ENCODE results near the gene ART3. TPM values are rescaled to one million over a fixed set of nuclear protein-coding genes. Genes with fewer than 3 reads are reported as not detected.

Gene ART3
- total RNA-seq, 1 experiment from 2014 or later, result 0.59 TPM

DNA sequence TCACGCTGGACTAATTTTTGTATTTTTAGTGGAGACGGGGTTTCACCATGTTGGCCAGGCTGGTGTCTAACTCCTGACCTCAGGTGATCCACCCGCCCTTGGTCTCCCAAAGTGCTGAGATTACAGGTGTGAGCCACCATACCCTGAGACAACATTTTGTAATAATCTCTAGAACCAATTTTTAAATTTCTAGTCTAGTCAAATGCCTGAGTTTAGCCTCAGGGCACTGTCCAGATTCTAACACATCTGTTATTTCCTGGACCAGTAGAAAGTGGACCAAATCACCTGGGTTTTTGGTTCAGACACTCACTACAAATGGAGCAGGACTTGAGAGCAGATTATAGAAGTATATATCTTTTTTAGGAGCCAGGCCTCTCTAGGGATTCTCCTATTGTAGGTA, 21.6 kb downstream of the ART3 start:
- DNase-seq (ENCODE audit: low spot score), result no peak
- Mint-ChIP-seq H3K27ac (no peak overlapping the region), H3K4me1 (peaks cover 12% of the 10 kb centered on the region), H3K27me3 (ENCODE audit: low read depth) (no peaks in the 10 kb centered on the region), H3K9me3 (peaks cover 5% of the 10 kb centered on the region), H3K36me3 (0 out of 2 replicates have a peak, but pooled peaks cover 2% of the 10 kb centered on the region), H3K4me3 (no peak overlapping the region)
- ChIA-PET POLR2A (interaction anchor here (0.7 kb wide), 1 partner anchor 348 kb away, joined by 3 read pairs; no protein-coding TSS in a partner anchor), CTCF (interaction anchor here (0.7 to 2.5 kb wide), 3 partner anchors 9 to 100 kb away, joined by 3 to 14 read pairs (median 4); no protein-coding TSS in a partner anchor)
- TF ChIP-seq CBFB (CRISPR knock-in tag; IDR thresholded peaks at IDR 0.05; ENCODE audit: low read depth), result no peak
- TF ChIP-seq, protein P1, sequence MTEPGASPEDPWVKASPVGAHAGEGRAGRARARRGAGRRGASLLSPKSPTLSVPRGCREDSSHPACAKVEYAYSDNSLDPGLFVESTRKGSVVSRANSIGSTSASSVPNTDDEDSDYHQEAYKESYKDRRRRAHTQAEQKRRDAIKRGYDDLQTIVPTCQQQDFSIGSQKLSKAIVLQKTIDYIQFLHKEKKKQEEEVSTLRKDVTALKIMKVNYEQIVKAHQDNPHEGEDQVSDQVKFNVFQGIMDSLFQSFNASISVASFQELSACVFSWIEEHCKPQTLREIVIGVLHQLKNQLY (CRISPR knock-in tag; IDR thresholded peaks at IDR 0.05), result no peak
- TF ChIP-seq ZNF317 (CRISPR knock-in tag; IDR thresholded peaks at IDR 0.05; ENCODE audit: borderline replicate concordance, low read depth), result no peak
- no peak for TF ChIP-seq NFYB (CRISPR knock-in tag; conservative IDR thresholded peaks at IDR 0.05; ENCODE audit: low read depth)
- TF ChIP-seq ZNF396 (CRISPR knock-in tag; IDR thresholded peaks at IDR 0.05; ENCODE audit: borderline replicate concordance), result no peak
- TF ChIP-seq, protein P2, sequence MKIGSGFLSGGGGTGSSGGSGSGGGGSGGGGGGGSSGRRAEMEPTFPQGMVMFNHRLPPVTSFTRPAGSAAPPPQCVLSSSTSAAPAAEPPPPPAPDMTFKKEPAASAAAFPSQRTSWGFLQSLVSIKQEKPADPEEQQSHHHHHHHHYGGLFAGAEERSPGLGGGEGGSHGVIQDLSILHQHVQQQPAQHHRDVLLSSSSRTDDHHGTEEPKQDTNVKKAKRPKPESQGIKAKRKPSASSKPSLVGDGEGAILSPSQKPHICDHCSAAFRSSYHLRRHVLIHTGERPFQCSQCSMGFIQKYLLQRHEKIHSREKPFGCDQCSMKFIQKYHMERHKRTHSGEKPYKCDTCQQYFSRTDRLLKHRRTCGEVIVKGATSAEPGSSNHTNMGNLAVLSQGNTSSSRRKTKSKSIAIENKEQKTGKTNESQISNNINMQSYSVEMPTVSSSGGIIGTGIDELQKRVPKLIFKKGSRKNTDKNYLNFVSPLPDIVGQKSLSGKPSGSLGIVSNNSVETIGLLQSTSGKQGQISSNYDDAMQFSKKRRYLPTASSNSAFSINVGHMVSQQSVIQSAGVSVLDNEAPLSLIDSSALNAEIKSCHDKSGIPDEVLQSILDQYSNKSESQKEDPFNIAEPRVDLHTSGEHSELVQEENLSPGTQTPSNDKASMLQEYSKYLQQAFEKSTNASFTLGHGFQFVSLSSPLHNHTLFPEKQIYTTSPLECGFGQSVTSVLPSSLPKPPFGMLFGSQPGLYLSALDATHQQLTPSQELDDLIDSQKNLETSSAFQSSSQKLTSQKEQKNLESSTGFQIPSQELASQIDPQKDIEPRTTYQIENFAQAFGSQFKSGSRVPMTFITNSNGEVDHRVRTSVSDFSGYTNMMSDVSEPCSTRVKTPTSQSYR (CRISPR knock-in tag; IDR thresholded peaks at IDR 0.05), result no peak
- TF ChIP-seq CREM (CRISPR knock-in tag; IDR thresholded peaks at IDR 0.05), result no peak
- TF ChIP-seq, protein P3, sequence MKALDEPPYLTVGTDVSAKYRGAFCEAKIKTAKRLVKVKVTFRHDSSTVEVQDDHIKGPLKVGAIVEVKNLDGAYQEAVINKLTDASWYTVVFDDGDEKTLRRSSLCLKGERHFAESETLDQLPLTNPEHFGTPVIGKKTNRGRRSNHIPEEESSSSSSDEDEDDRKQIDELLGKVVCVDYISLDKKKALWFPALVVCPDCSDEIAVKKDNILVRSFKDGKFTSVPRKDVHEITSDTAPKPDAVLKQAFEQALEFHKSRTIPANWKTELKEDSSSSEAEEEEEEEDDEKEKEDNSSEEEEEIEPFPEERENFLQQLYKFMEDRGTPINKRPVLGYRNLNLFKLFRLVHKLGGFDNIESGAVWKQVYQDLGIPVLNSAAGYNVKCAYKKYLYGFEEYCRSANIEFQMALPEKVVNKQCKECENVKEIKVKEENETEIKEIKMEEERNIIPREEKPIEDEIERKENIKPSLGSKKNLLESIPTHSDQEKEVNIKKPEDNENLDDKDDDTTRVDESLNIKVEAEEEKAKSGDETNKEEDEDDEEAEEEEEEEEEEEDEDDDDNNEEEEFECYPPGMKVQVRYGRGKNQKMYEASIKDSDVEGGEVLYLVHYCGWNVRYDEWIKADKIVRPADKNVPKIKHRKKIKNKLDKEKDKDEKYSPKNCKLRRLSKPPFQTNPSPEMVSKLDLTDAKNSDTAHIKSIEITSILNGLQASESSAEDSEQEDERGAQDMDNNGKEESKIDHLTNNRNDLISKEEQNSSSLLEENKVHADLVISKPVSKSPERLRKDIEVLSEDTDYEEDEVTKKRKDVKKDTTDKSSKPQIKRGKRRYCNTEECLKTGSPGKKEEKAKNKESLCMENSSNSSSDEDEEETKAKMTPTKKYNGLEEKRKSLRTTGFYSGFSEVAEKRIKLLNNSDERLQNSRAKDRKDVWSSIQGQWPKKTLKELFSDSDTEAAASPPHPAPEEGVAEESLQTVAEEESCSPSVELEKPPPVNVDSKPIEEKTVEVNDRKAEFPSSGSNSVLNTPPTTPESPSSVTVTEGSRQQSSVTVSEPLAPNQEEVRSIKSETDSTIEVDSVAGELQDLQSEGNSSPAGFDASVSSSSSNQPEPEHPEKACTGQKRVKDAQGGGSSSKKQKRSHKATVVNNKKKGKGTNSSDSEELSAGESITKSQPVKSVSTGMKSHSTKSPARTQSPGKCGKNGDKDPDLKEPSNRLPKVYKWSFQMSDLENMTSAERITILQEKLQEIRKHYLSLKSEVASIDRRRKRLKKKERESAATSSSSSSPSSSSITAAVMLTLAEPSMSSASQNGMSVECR (CRISPR knock-in tag; IDR thresholded peaks at IDR 0.05; ENCODE audit: borderline replicate concordance), result no peak
- no peak for TF ChIP-seq ZNF671 (CRISPR knock-in tag; IDR thresholded peaks at IDR 0.05)
- no peak for ATAC-seq

DNA sequence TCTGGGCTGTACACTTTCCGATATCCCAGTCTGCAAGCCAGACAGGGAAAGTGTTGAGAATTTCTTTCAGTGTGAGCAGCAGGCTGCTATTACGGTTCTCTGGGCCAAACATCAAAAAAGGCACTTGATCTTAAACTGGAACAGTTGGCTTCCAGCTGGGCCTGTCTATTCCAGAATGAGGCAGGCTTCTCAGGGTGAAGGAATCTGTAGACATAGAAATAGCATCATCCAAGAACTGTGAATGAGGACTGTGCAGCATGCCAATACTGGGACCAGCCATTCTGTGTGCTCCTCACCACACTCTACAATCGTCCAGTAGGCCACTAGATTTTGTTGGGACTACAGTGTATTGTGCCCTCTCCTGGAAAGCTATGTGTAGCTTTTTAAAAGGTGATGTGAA, 31.1 kb downstream of the ART3 start:
- peaks cover 32% of the 10 kb centered on the region for H3K27me3 Mint-ChIP-seq (ENCODE audit: low read depth)
- no peak overlapping the region for H3K27ac Mint-ChIP-seq
- POLR2A ChIA-PET, result no interaction called here
- no peaks in the 10 kb centered on the region for H3K4me1 Mint-ChIP-seq
- H3K9me3 Mint-ChIP-seq, result no peaks in the 10 kb centered on the region
- H3K36me3 Mint-ChIP-seq, result no peaks in the 10 kb centered on the region
- no peak for DNase-seq (ENCODE audit: low spot score)
- no peak for ATAC-seq
- CTCF ChIA-PET, result interaction anchor here (1.3 to 2.1 kb wide), 2 partner anchors 19 to 110 kb away, joined by 7 to 10 read pairs; no protein-coding TSS in a partner anchor
- no peak overlapping the region for H3K4me3 Mint-ChIP-seq
- TF ChIP-seq NFE2L1 (CRISPR knock-in tag; IDR thresholded peaks at IDR 0.05) (no peak), NR3C1 (CRISPR knock-in tag; conservative IDR thresholded peaks at IDR 0.05; ENCODE audit: low read depth) (no peak), KAT7 (CRISPR knock-in tag; IDR thresholded peaks at IDR 0.05; ENCODE audit: borderline replicate concordance) (no peak), RELA (CRISPR knock-in tag; IDR thresholded peaks at IDR 0.05; ENCODE audit: borderline replicate concordance) (no peak), JUN (CRISPR knock-in tag; IDR thresholded peaks at IDR 0.05) (no peak), ZNF121 (CRISPR knock-in tag; IDR thresholded peaks at IDR 0.05) (no peak), TP53 (CRISPR knock-in tag; IDR thresholded peaks at IDR 0.05) (no peak), SOX15 (CRISPR knock-in tag; IDR thresholded peaks at IDR 0.05) (no peak), GRHL2 (CRISPR knock-in tag; IDR thresholded peaks at IDR 0.05; ENCODE audit: insufficient replicate concordance, severe bottlenecking) (no peak)
- TF ChIP-seq, protein P4, sequence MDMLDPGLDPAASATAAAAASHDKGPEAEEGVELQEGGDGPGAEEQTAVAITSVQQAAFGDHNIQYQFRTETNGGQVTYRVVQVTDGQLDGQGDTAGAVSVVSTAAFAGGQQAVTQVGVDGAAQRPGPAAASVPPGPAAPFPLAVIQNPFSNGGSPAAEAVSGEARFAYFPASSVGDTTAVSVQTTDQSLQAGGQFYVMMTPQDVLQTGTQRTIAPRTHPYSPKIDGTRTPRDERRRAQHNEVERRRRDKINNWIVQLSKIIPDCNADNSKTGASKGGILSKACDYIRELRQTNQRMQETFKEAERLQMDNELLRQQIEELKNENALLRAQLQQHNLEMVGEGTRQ (CRISPR knock-in tag; IDR thresholded peaks at IDR 0.05), result no peak
- TF ChIP-seq, protein P5, sequence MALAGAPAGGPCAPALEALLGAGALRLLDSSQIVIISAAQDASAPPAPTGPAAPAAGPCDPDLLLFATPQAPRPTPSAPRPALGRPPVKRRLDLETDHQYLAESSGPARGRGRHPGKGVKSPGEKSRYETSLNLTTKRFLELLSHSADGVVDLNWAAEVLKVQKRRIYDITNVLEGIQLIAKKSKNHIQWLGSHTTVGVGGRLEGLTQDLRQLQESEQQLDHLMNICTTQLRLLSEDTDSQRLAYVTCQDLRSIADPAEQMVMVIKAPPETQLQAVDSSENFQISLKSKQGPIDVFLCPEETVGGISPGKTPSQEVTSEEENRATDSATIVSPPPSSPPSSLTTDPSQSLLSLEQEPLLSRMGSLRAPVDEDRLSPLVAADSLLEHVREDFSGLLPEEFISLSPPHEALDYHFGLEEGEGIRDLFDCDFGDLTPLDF (CRISPR knock-in tag; IDR thresholded peaks at IDR 0.05), result no peak
- TF ChIP-seq, protein P6, sequence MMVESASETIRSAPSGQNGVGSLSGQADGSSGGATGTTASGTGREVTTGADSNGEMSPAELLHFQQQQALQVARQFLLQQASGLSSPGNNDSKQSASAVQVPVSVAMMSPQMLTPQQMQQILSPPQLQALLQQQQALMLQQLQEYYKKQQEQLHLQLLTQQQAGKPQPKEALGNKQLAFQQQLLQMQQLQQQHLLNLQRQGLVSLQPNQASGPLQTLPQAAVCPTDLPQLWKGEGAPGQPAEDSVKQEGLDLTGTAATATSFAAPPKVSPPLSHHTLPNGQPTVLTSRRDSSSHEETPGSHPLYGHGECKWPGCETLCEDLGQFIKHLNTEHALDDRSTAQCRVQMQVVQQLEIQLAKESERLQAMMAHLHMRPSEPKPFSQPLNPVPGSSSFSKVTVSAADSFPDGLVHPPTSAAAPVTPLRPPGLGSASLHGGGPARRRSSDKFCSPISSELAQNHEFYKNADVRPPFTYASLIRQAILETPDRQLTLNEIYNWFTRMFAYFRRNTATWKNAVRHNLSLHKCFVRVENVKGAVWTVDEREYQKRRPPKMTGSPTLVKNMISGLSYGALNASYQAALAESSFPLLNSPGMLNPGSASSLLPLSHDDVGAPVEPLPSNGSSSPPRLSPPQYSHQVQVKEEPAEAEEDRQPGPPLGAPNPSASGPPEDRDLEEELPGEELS (CRISPR knock-in tag; IDR thresholded peaks at IDR 0.05), result no peak
- TF ChIP-seq, protein P7, sequence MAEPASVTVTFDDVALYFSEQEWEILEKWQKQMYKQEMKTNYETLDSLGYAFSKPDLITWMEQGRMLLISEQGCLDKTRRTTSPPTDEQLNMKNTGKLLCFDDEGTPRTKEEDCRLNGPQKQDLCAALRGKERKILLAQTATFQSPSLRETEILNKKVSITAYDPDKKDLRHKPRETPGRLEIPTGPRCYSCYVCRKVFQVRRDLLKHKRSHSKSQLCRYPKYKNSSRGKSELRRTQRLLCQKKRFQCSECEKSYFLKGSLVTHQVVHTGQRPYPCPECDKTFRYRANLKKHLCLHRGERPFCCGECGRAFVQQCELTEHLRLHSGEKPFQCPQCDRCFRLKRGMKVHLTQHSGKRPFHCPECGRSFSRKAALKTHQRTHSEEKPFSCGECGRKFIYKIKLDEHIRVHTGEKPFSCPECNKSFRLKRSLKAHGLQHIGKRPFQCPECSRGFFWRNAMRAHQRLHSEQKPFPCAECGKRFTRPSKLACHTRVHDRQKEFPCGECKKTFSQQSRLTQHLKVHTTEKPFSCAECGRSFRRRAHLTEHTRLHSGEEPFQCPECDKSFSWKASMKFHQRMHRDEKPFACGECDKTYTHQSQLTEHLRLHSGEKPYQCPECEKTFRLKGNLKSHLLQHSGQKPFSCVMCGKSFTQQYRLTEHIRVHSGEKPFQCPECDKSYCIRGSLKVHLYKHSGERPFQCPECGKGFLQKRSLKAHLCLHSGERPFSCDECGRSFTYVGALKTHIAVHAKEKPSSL (CRISPR knock-in tag; conservative IDR thresholded peaks at IDR 0.05), result no peak
